ENCODE results near the gene TXNDC11.

Gene TXNDC11

DNA sequence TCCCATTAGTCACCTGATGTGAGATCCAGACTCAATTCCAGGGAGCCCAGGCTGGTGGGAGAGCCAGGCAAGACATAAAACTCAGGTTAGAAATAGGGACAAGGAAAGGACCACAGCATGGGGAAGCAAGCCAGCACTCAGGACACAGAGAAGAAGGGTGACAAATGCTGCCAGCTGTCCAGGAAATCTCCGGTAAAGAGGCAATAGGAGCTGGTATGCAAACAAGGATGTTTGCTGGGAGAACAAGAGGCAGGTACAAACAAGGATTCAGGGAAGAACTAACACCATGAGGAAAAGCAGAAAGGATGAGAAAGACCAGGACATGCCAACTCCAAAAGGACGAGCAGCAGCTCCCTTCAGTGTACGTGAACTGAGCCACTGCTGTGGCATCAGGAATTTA is 10.2 kb upstream of the TXNDC11 start:
- H3K4me3 ChIP-seq (ENCODE audit: low read depth, low read length), result no peak overlapping the region
- DNase-seq (ENCODE audit: low read depth), result peak; percentile 89
- TF ChIP-seq, protein P1, sequence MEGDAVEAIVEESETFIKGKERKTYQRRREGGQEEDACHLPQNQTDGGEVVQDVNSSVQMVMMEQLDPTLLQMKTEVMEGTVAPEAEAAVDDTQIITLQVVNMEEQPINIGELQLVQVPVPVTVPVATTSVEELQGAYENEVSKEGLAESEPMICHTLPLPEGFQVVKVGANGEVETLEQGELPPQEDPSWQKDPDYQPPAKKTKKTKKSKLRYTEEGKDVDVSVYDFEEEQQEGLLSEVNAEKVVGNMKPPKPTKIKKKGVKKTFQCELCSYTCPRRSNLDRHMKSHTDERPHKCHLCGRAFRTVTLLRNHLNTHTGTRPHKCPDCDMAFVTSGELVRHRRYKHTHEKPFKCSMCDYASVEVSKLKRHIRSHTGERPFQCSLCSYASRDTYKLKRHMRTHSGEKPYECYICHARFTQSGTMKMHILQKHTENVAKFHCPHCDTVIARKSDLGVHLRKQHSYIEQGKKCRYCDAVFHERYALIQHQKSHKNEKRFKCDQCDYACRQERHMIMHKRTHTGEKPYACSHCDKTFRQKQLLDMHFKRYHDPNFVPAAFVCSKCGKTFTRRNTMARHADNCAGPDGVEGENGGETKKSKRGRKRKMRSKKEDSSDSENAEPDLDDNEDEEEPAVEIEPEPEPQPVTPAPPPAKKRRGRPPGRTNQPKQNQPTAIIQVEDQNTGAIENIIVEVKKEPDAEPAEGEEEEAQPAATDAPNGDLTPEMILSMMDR (IDR thresholded peaks at IDR 0.05; ENCODE audit: control insufficient read depth, extremely low read depth, insufficient read depth), result no peak

DNA sequence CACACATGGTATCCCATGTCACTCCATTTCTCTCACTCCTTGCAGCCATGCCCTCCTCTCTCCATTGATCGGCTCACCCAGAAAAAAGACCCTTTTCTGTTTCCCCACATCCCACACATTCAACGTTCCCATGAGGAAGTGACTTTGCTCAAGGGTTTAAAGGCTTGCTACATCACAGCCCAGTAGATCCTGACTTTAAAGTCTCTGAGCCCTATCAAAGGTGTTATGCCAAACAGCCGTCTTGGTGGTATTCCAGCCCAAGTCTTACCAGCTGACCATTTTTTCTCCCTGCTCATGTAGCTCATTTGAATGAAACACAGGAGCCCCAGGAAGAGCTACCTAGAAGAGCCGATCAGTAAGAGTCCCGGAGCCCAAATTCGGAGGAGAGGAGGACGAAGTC is 7.4 kb upstream of the TXNDC11 start:
- DNase-seq (ENCODE audit: low read depth), result no peak
- TF ChIP-seq, protein P1 (IDR thresholded peaks at IDR 0.05; ENCODE audit: control insufficient read depth, extremely low read depth, insufficient read depth), result no peak
- no peak overlapping the region for H3K4me3 ChIP-seq (ENCODE audit: low read depth, low read length)

DNA sequence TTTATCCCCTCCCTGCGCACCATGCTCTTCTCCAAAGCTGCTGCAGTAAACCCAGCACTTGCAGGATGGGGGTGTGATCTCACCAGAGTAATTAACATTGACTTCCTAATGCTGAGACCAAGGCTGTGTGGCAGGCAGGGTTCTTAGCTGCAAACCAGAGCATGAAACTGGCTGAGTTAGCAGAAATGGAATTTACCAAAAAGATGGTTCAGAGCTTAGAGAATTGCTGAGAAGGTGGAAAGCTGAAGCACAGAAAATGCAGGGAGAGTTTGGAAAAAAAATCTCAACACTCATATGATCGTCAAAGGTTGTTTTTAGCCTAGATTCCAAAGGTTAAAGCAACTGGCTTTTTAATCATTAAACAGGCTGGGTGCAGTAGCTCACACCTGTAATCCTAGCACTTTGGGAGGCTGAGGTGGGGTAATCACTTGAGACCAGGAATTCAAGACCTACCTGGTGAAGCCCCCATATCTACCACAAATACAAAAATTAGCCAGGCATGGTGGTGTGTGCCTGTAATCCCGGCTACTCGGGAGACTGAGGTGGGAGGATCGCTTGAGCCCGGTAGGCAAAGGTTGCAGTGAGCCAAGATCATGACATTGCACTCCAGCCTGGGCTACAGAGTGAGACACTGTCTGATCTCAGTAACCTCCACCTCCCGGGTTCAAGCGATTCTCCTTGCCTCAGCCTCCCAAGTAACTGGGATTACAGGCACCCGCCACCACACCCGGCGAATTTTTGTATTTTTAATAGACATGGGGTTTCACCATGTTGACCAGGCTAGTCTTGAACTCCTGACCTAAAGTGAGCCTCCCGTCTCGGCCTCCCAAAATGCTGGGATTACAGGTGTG is 6.0 kb upstream of the TXNDC11 start:
- DNase-seq (ENCODE audit: low read depth), result no peak
- no peak overlapping the region for H3K4me3 ChIP-seq (ENCODE audit: low read depth, low read length)
- TF ChIP-seq, protein P1 (IDR thresholded peaks at IDR 0.05; ENCODE audit: control insufficient read depth, extremely low read depth, insufficient read depth), result no peak

DNA sequence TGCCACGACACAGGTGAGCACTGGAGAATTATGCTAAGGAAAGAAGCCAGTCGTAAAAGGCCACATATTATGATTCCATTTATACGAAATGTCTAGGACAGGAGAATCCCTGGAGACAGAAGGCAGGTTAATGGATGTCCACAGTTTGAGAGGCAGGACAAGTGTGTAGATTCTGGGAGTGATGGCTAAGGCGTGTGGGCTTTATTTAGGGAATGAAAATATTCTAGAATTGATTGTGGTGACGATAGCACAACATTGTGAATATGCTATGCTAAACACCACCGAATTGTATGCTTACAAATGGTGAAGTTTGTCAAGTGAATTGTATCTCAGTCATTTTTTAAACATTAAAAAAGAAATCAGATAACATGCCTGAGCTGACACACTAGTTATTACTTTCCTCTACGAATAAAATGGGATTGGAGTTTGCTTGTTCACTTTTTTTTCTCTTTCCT is 5.3 kb upstream of the TXNDC11 start:
- no peak overlapping the region for H3K4me3 ChIP-seq (ENCODE audit: low read depth, low read length)
- no peak for DNase-seq (ENCODE audit: low read depth)
- TF ChIP-seq, protein P1 (IDR thresholded peaks at IDR 0.05; ENCODE audit: control insufficient read depth, extremely low read depth, insufficient read depth), result no peak

DNA sequence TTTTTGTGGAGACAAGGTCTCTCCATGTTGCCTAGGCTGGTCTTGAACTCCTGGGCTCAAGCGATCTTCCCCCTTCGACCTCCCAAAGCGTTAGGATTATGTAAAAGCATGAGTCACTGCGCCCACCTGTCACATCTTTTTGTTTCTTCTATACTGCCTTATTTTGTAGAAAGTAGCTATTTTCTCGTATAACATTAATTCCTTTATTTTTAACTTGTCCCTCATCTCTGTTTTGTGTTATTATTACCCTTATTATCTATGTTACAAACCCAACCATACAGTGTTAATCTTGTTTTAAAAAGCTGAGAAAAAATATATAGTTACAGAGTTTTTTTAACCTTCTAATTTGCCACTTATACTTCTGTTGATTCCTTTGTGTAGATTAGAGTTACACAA is 1.4 kb upstream of the TXNDC11 start:
- H3K4me3 ChIP-seq (ENCODE audit: low read depth, low read length), result no peak overlapping the region
- DNase-seq (ENCODE audit: low read depth), result no peak
- TF ChIP-seq, protein P1 (IDR thresholded peaks at IDR 0.05; ENCODE audit: control insufficient read depth, extremely low read depth, insufficient read depth), result no peak

DNA sequence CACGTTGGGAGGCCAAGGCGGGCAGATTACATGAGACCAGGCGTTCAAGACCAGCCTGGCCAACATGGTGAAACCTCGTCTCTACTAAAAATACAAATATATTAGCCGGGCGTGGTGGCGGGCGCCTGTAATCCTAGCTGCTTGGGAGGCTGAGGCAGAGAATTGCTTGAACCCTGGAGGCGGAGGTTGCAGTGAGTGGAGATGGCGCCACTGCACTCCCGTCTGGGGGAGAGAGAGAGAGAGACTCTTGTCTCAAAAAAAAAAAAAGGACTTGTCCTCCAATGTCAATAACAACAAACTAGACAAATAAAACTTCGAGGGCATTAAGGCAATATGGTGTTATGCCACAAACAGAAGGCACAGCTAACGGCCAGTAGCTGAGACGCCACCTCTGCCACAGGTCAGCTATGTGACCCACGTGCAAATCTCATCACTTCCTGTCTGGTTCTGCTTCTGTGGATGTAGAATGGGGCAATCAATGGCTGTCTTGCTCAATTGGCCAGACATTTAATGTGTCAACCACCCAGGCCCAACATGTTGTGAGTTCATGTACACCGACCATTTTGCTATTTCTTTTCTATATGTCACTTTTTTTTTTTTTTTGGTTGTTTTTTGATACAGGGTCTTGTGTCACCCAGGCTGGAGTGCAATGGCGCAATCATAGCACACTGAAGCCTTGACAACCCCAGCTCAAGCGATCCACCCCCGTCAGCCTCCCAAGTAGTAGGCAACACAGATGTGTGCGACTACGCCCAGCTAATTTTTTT is 834 bp upstream of the TXNDC11 start:
- H3K4me3 ChIP-seq (ENCODE audit: low read depth, low read length), result peak overlapping the region; percentile 93
- no peak for DNase-seq (ENCODE audit: low read depth)
- TF ChIP-seq, protein P1 (IDR thresholded peaks at IDR 0.05; ENCODE audit: control insufficient read depth, extremely low read depth, insufficient read depth), result no peak
